Measurements from ENCODE around the gene LRRC8B.
"Not testable (repeated sequence)": the region's sequence is repeated elsewhere in the genome, so short reads cannot be mapped to it uniquely, and the experiment has no call there.

LRRC8B gene

DNA sequence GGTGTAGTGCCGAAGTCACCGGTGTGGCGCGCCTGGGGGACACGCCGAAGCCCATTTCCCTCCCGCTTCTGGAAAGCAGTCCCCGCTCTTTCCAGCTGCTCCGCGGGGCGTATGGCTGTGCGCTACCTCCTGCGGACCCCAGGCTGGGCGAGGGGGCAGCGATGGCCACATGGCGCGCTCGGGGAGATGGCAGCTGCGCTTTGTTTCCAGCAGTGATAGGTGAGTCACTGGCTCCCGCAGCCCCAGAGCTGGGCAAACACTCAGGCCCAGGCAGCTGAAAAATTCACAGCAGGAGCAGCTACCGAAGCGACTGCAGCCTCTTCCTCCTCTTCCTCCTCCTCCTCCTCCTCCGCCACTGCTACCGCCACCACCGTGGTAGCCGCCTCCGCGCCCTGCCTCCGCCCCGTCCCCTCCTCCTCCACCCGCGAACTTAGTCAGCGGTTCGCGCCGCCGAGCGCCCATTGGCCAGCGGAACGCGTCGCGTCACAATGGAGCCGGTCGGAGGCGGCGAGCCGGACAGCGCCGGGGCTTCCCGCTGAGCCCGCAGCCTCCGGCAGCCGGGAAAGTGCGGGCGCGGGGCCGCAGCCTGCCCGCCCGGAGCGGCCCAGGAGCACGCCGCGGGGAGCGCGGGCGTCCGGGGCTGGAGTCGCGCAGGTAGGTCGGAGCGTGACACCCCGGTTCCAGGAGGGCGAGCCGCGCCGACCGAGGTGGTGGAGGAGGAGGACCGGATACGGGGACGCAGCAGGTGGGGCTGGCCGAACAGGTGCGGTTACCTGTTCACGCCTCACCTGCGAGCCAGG, at the start of gene LRRC8B:
Gene LRRC8B (plus strand): TSS at position 461 of the 800 bp plus-strand sequence. CDS start 57,822 bp downstream, outside the sequence.
- DNase-seq: peak; percentile 81 to 82

- DNase-seq: no peak
Observed at GRCh38 chr1:89475269-89475668, 49.4 kb upstream of the LRRC8B start.

- no peak for DNase-seq
Observed at GRCh38 chr1:89476072-89476471, 48.6 kb upstream of the LRRC8B start.

- peak; percentile 79 to 86 for DNase-seq
Observed at GRCh38 chr1:89483010-89483756, 41.4 kb upstream of the LRRC8B start.

DNA sequence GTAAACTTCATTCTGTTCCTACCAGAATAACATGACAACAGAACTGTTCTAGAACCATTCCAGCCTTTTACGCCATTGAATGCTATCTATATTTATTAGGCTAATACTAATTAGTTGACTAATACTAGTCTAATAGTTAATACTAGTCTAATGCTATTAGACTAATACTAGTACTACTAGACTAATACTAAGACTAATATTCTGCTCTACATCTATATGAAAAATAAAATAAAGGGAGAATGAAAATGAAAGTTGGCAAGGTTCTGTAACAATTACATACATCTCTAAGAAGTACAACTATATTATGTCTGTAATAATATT, 40.9 kb upstream of the LRRC8B start:
- DNase-seq: no peak

- no peak for DNase-seq
Observed at GRCh38 chr1:89484092-89485038, 40.3 kb upstream of the LRRC8B start.

DNA sequence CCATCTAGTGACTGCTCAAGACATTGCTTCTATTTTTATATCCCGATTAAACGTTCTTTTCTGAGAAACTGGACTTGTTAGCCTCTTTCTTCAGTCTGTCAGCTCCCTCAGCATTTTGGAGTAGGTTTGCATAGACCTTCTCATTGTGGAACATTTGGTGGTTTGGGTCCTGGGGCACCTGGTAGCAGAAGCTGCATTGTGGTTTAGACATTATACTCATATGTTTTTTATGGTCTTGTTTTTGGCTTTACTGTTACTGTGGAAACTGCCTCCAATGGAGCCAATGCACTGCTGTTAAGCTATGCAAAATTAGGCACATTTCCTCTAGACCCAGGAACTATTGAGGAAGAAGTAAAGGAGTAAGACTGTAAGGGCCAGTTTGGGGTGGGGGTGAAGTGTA, 36.7 kb upstream of the LRRC8B start:
- no peak for DNase-seq

GRCh38 chr1:89489047-89489729, 35.4 kb upstream of the LRRC8B start:
- no peak for DNase-seq

- DNase-seq: no peak
Observed at GRCh38 chr1:89490389-89490788, 34.2 kb upstream of the LRRC8B start.

GRCh38 chr1:89499320-89499719, 25.3 kb upstream of the LRRC8B start:
- DNase-seq: no peak

- DNase-seq: no peak
Observed at GRCh38 chr1:89502042-89502441, 22.6 kb upstream of the LRRC8B start.

- DNase-seq: no peak
Observed at GRCh38 chr1:89502895-89503294, 21.7 kb upstream of the LRRC8B start.

GRCh38 chr1:89503690-89504089, 20.9 kb upstream of the LRRC8B start:
- DNase-seq: no peak

- not testable (repeated sequence) for DNase-seq
Observed at GRCh38 chr1:89510061-89510460, 14.6 kb upstream of the LRRC8B start.

- DNase-seq: no peak
Observed at GRCh38 chr1:89512996-89513720, 11.5 kb upstream of the LRRC8B start.

DNA sequence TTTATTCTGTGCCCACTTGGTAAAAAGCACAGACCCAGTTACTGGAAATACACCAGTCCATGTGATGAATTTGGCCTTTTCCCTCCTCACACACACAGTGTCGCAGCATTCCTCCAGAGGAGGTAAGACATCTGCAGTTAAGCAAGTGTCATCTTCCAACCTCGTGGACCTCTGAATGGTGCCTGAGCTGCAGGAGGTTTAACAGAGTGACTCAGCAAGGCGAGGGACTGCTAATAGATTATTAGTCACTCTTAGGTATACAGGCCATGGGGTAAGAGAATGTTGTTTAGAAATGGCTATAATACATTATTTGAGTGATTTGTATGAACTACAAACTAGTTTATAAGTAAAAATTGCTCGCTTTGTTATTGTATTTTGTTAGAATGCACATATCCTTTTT, 8.6 kb upstream of the LRRC8B start:
- DNase-seq: no peak

GRCh38 chr1:89518221-89518631, 6.4 kb upstream of the LRRC8B start:
- no peak for DNase-seq

GRCh38 chr1:89519779-89520358, 4.8 kb upstream of the LRRC8B start:
- no peak for DNase-seq

DNA sequence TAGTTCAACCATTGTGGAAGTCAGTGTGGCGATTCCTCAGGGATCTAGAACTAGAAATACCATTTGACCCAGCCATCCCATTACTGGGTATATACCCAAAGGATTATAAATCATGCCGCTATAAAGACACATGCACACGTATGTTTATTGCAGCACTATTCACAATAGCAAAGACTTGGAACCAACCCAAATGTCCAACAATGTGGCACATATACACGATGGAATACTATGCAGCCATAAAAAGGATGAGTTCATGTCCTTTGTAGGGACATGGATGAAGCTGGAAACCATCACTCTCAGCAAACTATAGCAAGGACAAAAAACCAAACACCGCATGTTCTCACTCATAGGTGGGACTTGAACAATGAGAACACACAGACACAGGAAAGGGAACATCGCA, 2.7 kb upstream of the LRRC8B start:
- DNase-seq: not testable (repeated sequence)

DNA sequence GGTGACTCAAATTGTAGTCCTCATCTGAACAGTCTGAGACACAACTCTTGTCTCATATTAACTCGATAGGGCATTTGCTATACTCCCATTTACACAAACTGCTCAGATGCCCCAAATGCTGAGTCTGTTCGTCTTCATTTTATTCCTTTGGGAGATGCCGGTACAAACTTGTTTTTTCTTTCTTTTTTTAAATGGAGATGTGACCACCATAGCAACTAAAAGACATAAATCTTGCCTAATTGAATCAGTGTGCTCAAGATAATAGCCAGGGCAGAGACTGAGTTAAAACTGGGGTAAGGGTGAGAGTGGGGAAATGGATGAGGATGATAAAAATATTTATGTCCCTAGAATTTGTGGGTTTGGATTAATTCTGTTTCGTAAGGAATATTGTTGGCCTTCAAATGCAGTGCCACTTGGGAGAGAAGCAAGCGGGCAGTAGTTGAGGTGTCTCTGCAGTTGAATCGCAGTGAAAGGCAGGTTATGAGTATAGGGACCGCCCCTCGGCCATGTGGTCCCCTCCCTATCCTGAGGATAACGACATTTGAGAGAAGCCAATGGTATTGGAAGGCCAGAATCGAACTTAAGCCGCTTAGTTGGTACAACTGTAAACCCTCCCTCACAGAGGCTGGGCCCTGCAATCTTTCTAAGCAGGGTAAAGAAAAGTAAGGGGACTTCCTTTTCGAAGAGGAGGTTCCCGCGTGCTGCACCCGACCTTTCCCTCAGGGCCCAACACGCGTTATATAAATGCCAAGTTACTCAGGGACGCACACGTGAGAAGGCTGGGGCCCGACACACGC, 859 bp upstream of the LRRC8B start:
- DNase-seq: peak; percentile 50 to 52

Measured in stimulated activated CD4-positive, alpha-beta T cell treated with anti-CD3 and anti-CD28 coated beads, Interleukin-2, amount 100 ng/mL, for 48 hours (primary cell).